CD4-positive, alpha-beta T cell treated with Interleukin-12 subunit alpha and Interleukin-12 subunit beta, for 1 hour (primary cell): ENCODE results near the gene BID.
"Not testable (repeated sequence)": the region's sequence is repeated elsewhere in the genome, so short reads cannot be mapped to it uniquely, and the experiment has no call there.

Experiments used
- DNase-seq: peaks from one replicate; pipeline ENCODE4 v3.0.0-alpha.2; 2020

The BID gene

DNA sequence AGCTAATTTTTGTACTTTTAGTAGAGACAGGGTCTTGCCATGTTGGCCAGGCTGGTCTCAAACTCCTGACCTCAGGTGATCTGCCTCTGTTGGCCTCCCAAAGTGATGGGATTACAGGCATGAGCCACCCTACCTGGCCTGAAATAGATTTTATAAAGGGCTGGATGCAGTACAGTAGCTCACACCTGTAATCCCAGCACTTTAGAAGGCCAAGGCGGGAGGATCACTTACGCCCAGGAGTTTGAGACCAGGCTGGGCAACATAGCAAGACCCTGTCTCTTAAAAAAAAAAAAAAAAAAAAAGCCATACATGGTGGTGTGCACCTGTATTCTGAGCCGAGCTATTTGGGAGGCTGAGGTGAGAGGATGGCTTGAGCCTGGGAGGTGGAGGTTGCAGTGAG is 76.0 kb downstream of the BID start:
- DNase-seq, result not testable (repeated sequence)

DNA sequence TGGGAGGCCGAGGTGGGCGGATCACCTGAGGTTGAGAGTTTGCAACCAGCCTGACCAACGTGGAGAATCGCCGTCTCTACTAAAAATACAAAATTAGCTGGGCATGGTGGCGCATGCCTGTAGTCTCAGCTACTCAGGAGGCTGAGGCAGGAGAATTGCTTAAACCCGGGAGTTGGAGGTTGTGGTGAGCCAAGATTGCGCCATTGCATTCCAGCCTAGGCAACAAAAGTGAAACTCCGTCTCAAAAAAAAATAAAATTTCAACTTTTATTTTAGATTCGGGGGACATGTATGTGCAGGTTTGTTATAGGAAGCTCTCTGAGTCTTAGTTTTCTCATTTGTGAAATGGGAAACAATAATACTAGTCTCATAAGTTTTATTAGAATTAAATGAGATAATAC is 77.1 kb downstream of the BID start:
- not testable (repeated sequence) for DNase-seq

DNA sequence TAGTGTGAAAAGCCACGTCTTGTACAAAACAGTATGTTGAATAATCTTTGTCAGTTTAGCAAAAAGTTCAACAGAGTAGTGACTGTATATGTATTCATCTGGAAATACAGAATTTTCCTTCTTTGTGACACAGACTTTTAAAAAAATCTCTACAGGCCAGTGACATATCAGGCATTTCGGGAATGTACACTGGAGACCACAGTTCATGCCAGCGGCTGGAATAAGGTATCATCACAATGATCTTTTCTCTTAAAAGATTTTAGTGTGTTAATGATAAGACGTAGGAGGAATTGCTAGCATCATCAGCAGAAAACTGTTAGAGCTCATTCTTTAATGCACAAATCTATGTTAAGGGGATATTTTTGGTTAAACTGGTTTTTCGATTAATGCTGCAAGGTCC is 78.3 kb downstream of the BID start:
- no peak for DNase-seq

DNA sequence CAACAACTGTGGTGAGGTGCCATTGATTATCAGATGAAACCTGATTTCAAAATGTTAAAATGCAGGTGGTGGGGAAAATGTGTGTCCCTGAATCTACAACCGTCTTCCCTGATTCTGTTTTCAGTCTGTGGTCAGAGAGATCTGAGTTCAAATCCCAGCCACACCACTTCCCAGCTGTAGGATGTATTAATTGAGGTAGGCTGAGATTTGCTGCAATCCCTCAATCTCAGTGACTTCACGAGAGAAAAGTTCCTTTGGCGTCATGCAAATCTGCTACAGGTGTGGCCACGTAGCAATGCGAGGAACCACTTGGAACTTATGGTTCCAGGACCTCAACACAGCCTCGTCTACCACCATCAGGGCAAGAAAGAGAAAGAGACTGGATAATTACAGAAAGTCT is 79.5 kb downstream of the BID start:
- no peak for DNase-seq

DNA sequence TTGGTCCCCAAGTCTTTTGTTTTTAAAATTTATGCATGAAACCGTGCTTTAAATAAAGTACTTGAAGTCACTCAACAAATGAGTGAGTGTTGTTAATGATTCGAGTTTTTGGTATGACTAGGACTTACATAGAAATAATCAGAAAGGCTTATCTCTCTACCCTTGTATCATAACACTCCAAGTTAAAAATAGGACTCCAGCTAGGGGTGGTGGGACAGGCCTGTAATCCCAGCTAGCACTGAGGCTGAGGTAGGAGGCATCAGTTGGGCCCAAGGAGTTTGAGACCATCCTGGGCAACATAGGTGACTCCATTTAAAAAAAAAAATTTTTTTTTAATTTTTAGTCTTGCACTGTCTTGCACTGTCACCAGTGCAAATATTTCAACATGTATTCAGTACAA is 80.1 kb downstream of the BID start:
- DNase-seq, result no peak

DNA sequence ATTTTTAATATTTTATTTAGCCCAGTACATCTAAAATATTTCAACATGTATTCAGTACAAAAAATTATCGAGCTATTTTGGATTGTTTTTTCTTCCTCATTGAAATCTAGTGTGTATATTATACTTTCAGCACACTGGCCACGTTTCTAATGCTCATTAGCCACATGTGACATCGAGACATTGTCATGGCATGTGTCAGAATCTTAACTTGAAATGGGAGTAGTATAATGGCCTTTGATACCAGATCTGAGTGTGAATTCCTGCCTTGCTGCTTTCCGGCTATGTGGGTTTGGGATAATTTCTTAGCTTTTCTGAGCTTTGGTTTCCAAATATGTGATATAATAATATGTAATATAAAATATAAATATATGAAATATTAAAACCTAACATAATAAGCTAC is 81.4 kb downstream of the BID start:
- no peak for DNase-seq

DNA sequence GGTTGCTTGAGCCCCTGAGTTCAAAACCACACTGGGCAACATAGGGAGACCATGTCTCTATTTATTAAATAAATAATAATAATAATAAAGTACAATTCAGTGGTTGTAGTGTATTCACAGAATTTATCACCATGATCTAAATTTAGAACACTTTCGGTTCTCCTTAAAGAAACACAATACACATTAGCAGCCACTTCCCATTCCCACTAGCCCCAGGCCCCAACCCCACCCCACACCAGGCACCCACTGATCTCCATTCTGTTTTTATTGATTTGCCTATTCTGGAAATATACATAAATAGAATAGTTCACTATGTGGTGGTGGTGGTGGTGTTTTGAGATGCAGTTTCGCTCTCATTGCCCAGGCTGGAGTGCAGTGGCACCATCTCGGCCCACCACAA is 90.0 kb downstream of the BID start:
- DNase-seq, result no peak
